Neuron (in vitro differentiated cells): ENCODE results near the gene DHRS13.
"Not testable (repeated sequence)": the region's sequence is repeated elsewhere in the genome, so short reads cannot be mapped to it uniquely, and the experiment has no call there.

ENCODE experiments used
- H2AFZ ChIP-seq: one replicate; pipeline ENCODE4 v1.6.1; 2013; ENCODE audit warnings: low read depth, mild to moderate bottlenecking, inconsistent platforms, low read length, moderate library complexity
- H3K27me3 ChIP-seq: one replicate; pipeline ENCODE4 v1.6.1; 2013; ENCODE audit warnings: low read length; ENCODE audit not compliant: insufficient read depth
- H3K36me3 ChIP-seq: one replicate; pipeline ENCODE4 v1.6.1; 2013; ENCODE audit warnings: low read length; ENCODE audit not compliant: insufficient read depth
- H3K4me1 ChIP-seq: one replicate; pipeline ENCODE4 v1.6.1; 2013; ENCODE audit warnings: low read length; ENCODE audit not compliant: insufficient read depth
- H3K4me3 ChIP-seq: 2 replicates; pipeline ENCODE4 v1.5.1; 2013; ENCODE audit warnings: mild to moderate bottlenecking, low read length, moderate library complexity
- H3K9me3 ChIP-seq: one replicate; pipeline ENCODE4 v1.6.1; 2013; ENCODE audit warnings: low read length

DHRS13 gene

GRCh38 chr17:28944343-28944742 lies 41.5 kb upstream of the DHRS13 start:
- H3K36me3 ChIP-seq: peaks cover 32% of the 10 kb centered on the region

GRCh38 chr17:28942925-28943324 lies 40.0 kb upstream of the DHRS13 start:
- Histone ChIP-seq H2AFZ (no peak overlapping the region), H3K4me1 (peaks cover 45% of the 10 kb centered on the region), H3K27me3 (no peaks in the 10 kb centered on the region), H3K9me3 (no peaks in the 10 kb centered on the region), H3K36me3 (peaks cover 39% of the 10 kb centered on the region), H3K4me3 (no peak overlapping the region)

More at GRCh38 chr17:28944343-28944742, 41.5 kb upstream of the DHRS13 start:
- Histone ChIP-seq H3K9me3 (no peaks in the 10 kb centered on the region), H3K27me3 (no peaks in the 10 kb centered on the region), H2AFZ (no peak overlapping the region), H3K4me1 (peaks cover 45% of the 10 kb centered on the region), H3K4me3 (no peak overlapping the region)

- Histone ChIP-seq H3K27me3 (no peaks in the 10 kb centered on the region), H3K9me3 (no peaks in the 10 kb centered on the region), H3K4me1 (peaks cover 47% of the 10 kb centered on the region), H2AFZ (no peak overlapping the region), H3K36me3 (peaks cover 32% of the 10 kb centered on the region), H3K4me3 (no peak overlapping the region)
Measured at GRCh38 chr17:28941251-28941650, 38.4 kb upstream of the DHRS13 start.

- H3K36me3 ChIP-seq: peaks cover 28% of the 10 kb centered on the region
- H3K4me1 ChIP-seq: peaks cover 51% of the 10 kb centered on the region
Measured at GRCh38 chr17:28940675-28941074, 37.8 kb upstream of the DHRS13 start.

GRCh38 chr17:28940142-28940541 lies 37.3 kb upstream of the DHRS13 start:
- Histone ChIP-seq H3K27me3 (no peaks in the 10 kb centered on the region), H2AFZ (no peak overlapping the region), H3K4me1 (peaks cover 52% of the 10 kb centered on the region), H3K36me3 (peaks cover 25% of the 10 kb centered on the region), H3K4me3 (no peak overlapping the region), H3K9me3 (no peaks in the 10 kb centered on the region)

More at GRCh38 chr17:28940675-28941074, 37.8 kb upstream of the DHRS13 start:
- Histone ChIP-seq H3K4me3 (no peak overlapping the region), H2AFZ (no peak overlapping the region), H3K27me3 (no peaks in the 10 kb centered on the region), H3K9me3 (no peaks in the 10 kb centered on the region)

- H3K9me3 ChIP-seq: no peaks in the 10 kb centered on the region
- peaks cover 52% of the 10 kb centered on the region for H3K4me1 ChIP-seq
- no peak overlapping the region for H3K4me3 ChIP-seq
- no peaks in the 10 kb centered on the region for H3K27me3 ChIP-seq
- H2AFZ ChIP-seq: no peak overlapping the region
- H3K36me3 ChIP-seq: peaks cover 13% of the 10 kb centered on the region
Measured at GRCh38 chr17:28938552-28938951, 35.7 kb upstream of the DHRS13 start.

DNA sequence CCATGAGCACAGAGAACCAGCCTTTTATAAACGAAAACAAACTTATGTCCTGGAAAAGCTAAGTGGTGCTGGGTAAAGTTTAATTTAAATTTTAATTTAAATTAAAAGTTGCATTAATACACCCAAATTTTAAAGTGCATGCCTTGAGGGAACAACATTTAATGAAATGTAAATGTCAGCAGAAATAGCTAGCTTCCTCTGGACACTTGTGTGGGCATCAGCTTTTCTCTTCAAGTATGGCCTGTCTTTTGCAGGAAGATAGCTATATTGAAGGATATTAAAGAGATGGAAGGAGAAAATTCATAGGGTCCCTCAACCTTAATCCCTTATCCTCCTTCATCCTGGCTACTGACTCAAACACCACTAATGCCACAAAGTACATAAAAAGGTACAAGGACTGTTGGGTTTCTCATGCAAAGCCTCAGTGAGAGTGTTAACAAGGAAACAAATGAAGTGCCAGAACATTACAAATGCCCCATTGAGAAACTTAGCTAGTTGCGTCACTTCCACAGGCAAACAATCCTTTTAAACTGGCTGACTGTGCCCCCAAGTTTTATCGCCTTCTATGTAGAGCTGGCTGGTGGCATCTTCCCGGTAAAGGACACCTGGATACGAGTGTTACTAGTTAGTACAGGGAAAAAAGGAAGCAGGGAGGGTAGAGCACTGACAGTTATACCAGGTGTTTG lies 34.3 kb upstream of the DHRS13 start:
- Histone ChIP-seq H3K4me3 (no peak overlapping the region), H3K27me3 (no peaks in the 10 kb centered on the region), H2AFZ (no peak overlapping the region), H3K4me1 (peaks cover 52% of the 10 kb centered on the region), H3K9me3 (no peaks in the 10 kb centered on the region), H3K36me3 (peaks cover 7% of the 10 kb centered on the region)

DNA sequence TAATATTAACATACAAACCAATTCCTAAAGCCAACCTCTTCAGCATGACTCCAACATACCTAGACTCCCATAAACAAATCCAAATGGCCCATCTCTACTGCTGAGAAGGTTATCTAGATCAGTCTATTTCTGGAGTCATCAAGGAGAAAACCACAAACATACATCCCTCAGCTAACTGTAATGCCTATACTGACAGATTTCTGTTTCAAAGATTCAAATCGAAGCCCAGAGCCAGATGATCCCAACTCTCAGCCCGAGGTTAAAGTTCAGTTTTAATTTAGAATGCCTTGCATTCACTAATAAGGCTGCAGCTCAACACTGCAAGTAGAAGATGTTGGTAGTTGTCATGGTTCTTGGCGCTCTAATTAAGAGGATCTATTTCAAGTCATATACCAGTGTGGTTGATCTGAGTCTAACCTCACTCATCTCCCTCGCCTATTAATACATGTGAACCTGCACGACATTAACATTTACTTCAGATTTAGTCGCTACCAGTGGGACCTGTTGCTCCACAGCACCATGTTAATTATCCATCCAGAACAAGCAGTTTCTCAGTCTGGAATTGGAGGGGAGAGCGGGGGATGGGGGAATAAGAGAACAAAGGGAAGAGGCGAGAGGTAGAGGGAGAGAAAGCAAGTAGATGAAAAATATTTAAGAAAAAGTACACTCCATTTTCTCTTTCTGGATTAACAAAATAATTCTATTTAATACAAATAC lies 33.0 kb upstream of the DHRS13 start:
- Histone ChIP-seq H3K36me3 (peaks cover 7% of the 10 kb centered on the region), H3K4me3 (no peak overlapping the region), H2AFZ (no peak overlapping the region), H3K4me1 (peaks cover 44% of the 10 kb centered on the region), H3K9me3 (no peaks in the 10 kb centered on the region), H3K27me3 (no peaks in the 10 kb centered on the region)

- H3K36me3 ChIP-seq, H3K4me3 ChIP-seq: not testable (repeated sequence)
Measured at GRCh38 chr17:28934508-28934907, 31.6 kb upstream of the DHRS13 start.

DNA sequence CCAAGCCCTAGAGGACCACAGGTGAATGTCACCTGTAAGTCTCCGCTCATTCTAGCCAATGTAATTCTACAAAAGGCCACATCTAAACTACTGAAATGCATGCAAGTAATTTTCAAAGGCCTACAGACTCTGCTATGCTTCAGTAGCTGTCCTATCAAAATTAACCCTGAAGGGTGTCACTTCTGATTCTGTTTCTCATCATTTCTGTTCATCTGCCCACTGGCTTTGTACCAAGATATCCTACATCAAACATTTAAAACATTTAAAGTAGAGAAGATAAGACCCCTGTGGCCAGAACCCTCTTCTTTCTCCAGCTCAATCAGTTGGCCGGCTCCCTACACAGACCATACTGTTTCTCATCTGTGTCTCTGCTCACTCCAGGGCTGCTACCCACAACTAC lies 26.9 kb upstream of the DHRS13 start:
- H3K4me3 ChIP-seq: no peak overlapping the region
- H2AFZ ChIP-seq: no peak overlapping the region
- no peaks in the 10 kb centered on the region for H3K9me3 ChIP-seq
- peaks cover 28% of the 10 kb centered on the region for H3K36me3 ChIP-seq
- H3K4me1 ChIP-seq: no peaks in the 10 kb centered on the region
- no peaks in the 10 kb centered on the region for H3K27me3 ChIP-seq

More at GRCh38 chr17:28934508-28934907, 31.6 kb upstream of the DHRS13 start:
- peaks cover 30% of the 10 kb centered on the region for H3K4me1 ChIP-seq
- not testable (repeated sequence) for H3K9me3 ChIP-seq, H3K27me3 ChIP-seq, H2AFZ ChIP-seq

DNA sequence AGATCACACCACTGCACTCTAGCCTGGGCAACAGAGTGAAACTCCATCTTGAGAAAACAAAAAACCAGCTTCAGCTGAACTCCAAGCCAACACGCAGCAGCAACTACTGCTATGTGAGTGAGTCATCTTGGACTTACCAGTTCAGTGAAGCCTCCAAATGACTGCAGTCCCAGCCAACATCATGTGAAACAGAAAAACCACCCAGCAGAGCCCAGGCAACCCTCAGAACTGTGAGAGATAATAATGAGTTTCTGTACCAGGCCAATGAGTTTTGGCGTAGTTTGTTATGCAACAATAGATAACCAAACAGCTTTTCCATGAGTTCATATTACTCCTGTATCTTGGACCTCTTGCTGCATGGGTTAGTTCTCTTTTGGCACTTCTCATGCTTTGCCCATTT lies 25.2 kb upstream of the DHRS13 start:
- no peaks in the 10 kb centered on the region for H3K9me3 ChIP-seq
- no peaks in the 10 kb centered on the region for H3K27me3 ChIP-seq
- H3K4me1 ChIP-seq: no peaks in the 10 kb centered on the region
- peaks cover 43% of the 10 kb centered on the region for H3K36me3 ChIP-seq
- no peak overlapping the region for H3K4me3 ChIP-seq
- H2AFZ ChIP-seq: no peak overlapping the region

- no peaks in the 10 kb centered on the region for H3K4me1 ChIP-seq
- no peaks in the 10 kb centered on the region for H3K9me3 ChIP-seq
- H3K27me3 ChIP-seq: no peaks in the 10 kb centered on the region
- H3K36me3 ChIP-seq: peaks cover 54% of the 10 kb centered on the region
- H2AFZ ChIP-seq: no peak overlapping the region
- no peak overlapping the region for H3K4me3 ChIP-seq
Measured at GRCh38 chr17:28926786-28927185, 23.9 kb upstream of the DHRS13 start.

DNA sequence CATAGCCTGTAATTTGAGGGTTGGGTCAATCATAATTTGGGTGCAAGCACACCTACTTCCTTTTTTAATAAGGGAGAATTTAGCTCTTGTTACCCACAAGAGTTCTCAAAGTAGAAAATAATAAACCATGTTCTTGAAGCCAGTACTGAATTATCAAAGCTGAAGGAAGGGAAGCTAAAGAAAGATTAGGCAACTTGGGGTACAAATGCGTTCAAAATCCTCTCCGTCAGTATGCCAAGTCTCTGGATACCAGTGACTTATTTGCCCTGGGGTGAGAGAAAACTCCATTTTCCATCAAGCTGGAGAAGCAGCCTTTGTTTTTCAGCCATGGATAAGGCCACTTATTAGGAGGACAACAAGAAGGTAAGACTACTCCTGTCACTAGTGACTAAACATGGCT lies 23.5 kb upstream of the DHRS13 start:
- H3K4me3 ChIP-seq: no peak overlapping the region
- H3K36me3 ChIP-seq: peaks cover 59% of the 10 kb centered on the region
- H3K4me1 ChIP-seq: no peaks in the 10 kb centered on the region
- H2AFZ ChIP-seq: no peak overlapping the region
- H3K9me3 ChIP-seq: no peaks in the 10 kb centered on the region
- no peaks in the 10 kb centered on the region for H3K27me3 ChIP-seq
